ENCODE results near the gene SHROOM3. TPM values are rescaled to one million over a fixed set of nuclear protein-coding genes. Genes with fewer than 3 reads are reported as not detected.
"Not testable (repeated sequence)": the region's sequence is repeated elsewhere in the genome, so short reads cannot be mapped to it uniquely, and the experiment has no call there.

SHROOM3 gene
- total RNA-seq, result not detected

- H3K4me1 Mint-ChIP-seq (ENCODE audit: low read depth in 2 of 2), result no peaks in the 10 kb centered on the region
- peaks cover 21 to 28% of the 10 kb centered on the region in 2 donors for H3K27me3 Mint-ChIP-seq
- no peaks in the 10 kb centered on the region for H3K9me3 Mint-ChIP-seq
- DNase-seq (ENCODE audit: low spot score) (no peak), ATAC-seq (no peak)
- H3K4me3 Mint-ChIP-seq, result no peak within 1 kb of the TSS
- no peak within 1 kb of the TSS for H3K27ac Mint-ChIP-seq
- H3K36me3 Mint-ChIP-seq, result no peaks in the 10 kb centered on the region
These were observed at the start of gene SHROOM3 for GRCh38 chr4:76434901-76435527. Gene SHROOM3 (plus strand): TSS chr4:76435229. CDS start chr4:76436053, 824 bp downstream.

DNA sequence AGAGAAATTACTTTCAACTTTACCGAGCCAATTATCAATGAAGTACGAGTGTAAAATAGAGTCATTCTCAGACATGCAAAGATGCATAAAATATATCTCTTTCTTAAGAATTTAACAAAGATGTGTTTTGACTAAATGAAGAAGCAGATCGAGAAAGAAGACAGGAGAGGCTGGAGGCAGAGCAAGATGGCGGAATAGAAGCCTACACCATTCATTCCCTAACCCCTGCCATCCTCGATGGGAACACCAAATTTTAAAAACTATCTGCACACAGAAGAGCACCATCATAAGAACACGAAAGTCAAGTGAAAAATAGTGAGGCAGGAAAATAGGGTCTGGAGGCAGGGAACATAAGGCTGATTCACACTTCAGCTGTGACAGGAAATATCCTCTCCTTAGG is 49.1 kb upstream of the SHROOM3 start:
- H3K36me3 Mint-ChIP-seq, result peaks cover 24% of the 10 kb centered on the region
- H3K27me3 Mint-ChIP-seq, result peaks cover 29 to 43% of the 10 kb centered on the region in 2 donors
- H3K4me3 Mint-ChIP-seq, result no peak overlapping the region
- no peaks in the 10 kb centered on the region for H3K4me1 Mint-ChIP-seq (ENCODE audit: low read depth in 2 of 2)
- ATAC-seq (no peak), DNase-seq (ENCODE audit: low spot score) (no peak)
- no peak overlapping the region for H3K27ac Mint-ChIP-seq
- peaks cover 18% of the 10 kb centered on the region for H3K9me3 Mint-ChIP-seq

- Mint-ChIP-seq H3K27me3 (peaks cover 35 to 51% of the 10 kb centered on the region in 2 donors), H3K27ac (no peak overlapping the region), H3K4me3 (no peak overlapping the region), H3K4me1 (ENCODE audit: low read depth in 2 of 2) (no peaks in the 10 kb centered on the region), H3K36me3 (peaks cover 25% of the 10 kb centered on the region), H3K9me3 (peaks cover 18% of the 10 kb centered on the region)
- DNase-seq (ENCODE audit: low spot score) (no peak), ATAC-seq (no peak)
These were observed 48.3 kb upstream of the SHROOM3 start for GRCh38 chr4:76386566-76387305.

DNA sequence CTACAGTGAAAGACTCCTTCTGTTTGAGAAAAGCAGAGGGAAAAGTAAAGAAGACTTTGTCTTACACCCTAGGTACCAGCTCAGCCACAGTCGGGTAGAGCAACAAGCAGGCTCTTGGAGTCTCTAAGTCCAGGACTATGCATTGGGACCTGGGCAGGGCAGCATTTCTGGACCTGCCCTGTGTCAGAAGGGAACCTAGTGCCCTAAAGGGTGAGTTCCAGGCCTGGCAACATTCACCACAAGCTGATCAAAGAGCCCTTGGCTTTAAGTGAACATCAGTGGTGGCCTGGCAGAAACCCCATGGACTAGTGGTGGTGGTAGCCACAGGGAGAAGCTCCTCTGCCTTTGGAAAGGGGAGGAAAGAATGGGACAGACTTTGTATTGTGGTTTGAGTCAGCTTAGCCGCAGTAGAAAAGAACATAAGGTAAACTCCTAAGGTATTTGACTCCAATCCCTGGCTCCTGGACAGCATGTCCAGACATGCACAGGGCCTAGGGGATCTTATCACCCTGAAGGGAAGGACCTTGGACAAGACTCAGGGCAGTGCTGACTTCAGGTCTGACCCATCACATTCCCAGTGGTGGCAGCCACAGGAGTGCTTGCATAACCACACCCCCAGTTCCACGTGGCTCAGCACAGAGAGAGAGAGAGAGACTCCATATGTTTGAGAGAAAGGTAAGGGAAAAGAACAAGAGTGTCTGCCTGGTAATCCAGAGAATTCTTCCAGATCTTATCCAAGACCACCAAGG is 46.7 kb upstream of the SHROOM3 start:
- Mint-ChIP-seq H3K4me3 (no peak overlapping the region), H3K4me1 (ENCODE audit: low read depth in 2 of 2) (no peaks in the 10 kb centered on the region), H3K9me3 (peaks cover 21% of the 10 kb centered on the region), H3K36me3 (peaks cover 36% of the 10 kb centered on the region), H3K27ac (no peak overlapping the region), H3K27me3 (peaks cover 41 to 67% of the 10 kb centered on the region in 2 donors)
- DNase-seq (ENCODE audit: low spot score), result no peak
- no peak for ATAC-seq

DNA sequence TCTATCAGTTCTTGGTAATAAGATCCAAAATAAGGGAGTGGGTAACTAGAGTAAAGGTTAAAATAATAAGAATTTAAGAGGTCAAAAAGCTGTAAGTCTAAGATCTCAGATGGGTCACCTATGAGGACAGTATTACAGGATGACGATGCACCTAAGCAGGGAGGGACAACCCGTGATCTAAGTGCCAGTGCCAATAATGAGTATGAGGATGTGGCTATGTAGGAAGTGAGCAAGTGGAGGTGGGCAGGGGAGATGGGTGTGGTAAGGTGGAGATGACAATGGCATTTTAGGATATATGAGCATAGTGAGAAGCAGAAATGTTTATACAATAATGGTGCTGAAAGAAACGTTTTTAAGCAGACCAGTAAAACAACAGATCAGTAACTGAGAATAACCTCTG is 33.4 kb upstream of the SHROOM3 start:
- no peak for ATAC-seq
- Mint-ChIP-seq H3K27me3 (peaks cover 43 to 69% of the 10 kb centered on the region in 2 donors), H3K36me3 (peaks cover 6% of the 10 kb centered on the region), H3K27ac (no peak overlapping the region), H3K9me3 (no peaks in the 10 kb centered on the region), H3K4me1 (ENCODE audit: low read depth in 2 of 2) (no peaks in the 10 kb centered on the region), H3K4me3 (no peak overlapping the region)
- DNase-seq (ENCODE audit: low spot score), result no peak

GRCh38 chr4:76406081-76406480 is 28.9 kb upstream of the SHROOM3 start:
- no peak for ATAC-seq
- Mint-ChIP-seq H3K27me3 (peaks cover 40 to 47% of the 10 kb centered on the region in 2 donors), H3K9me3 (no peaks in the 10 kb centered on the region), H3K4me1 (ENCODE audit: low read depth in 2 of 2) (peaks cover 0 to 4% of the 10 kb centered on the region in 2 donors), H3K4me3 (no peak overlapping the region), H3K27ac (no peak overlapping the region), H3K36me3 (no peaks in the 10 kb centered on the region)
- DNase-seq (ENCODE audit: low spot score), result no peak

DNA sequence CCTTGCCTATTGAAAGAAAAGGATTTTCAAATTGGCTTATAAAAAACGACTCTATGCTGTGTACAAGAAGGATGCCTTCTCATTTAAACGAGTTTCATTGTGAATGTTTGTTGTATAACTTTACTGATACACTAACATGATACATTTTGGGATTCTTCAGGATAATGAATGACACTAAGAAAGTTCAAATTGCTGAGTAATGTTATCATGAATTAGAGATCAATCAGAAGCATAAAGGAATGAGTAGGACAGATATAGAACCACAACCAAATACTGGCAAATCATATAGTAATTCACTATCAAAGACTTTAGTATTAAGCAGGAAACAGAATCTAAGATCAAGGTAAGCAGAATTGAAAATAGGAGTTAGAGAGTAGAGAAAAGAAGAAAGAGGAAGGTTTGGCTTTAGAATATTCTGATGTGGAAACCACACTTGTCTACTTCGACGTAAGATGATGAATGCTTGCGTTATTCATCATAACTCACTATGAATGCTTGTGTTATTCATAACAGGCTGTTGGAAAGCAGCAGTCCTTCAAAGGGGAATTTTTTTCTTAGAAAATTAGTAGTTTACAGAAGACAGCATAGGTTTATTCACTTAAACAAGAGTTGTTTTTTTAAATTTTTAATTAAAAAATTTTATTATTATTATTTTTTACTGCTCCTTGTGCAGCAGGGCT is 27.4 kb upstream of the SHROOM3 start:
- no peaks in the 10 kb centered on the region for H3K36me3 Mint-ChIP-seq
- peaks cover 0 to 4% of the 10 kb centered on the region in 2 donors for H3K4me1 Mint-ChIP-seq (ENCODE audit: low read depth in 2 of 2)
- DNase-seq (ENCODE audit: low spot score), result no peak
- H3K9me3 Mint-ChIP-seq, result no peaks in the 10 kb centered on the region
- no peak overlapping the region for H3K4me3 Mint-ChIP-seq
- H3K27ac Mint-ChIP-seq, result no peak overlapping the region
- H3K27me3 Mint-ChIP-seq, result peaks cover 29 to 32% of the 10 kb centered on the region in 2 donors
- no peak for ATAC-seq

- ATAC-seq, result no peak
- Mint-ChIP-seq H3K4me3 (no peak overlapping the region), H3K9me3 (no peaks in the 10 kb centered on the region)
These were observed 24.4 kb upstream of the SHROOM3 start for GRCh38 chr4:76410636-76411035.

GRCh38 chr4:76420188-76420761 is 14.8 kb upstream of the SHROOM3 start:
- H3K36me3 Mint-ChIP-seq, result no peaks in the 10 kb centered on the region
- peak overlapping the region; percentile 33 for H3K4me3 Mint-ChIP-seq

More at GRCh38 chr4:76410636-76411035, 24.4 kb upstream of the SHROOM3 start:
- no peak for DNase-seq (ENCODE audit: low spot score)
- H3K4me1 Mint-ChIP-seq (ENCODE audit: low read depth in 2 of 2), result peaks cover 0 to 4% of the 10 kb centered on the region in 2 donors
- H3K36me3 Mint-ChIP-seq, result no peaks in the 10 kb centered on the region
- peaks cover 12 to 14% of the 10 kb centered on the region in 2 donors for H3K27me3 Mint-ChIP-seq
- H3K27ac Mint-ChIP-seq, result no peak overlapping the region

DNA sequence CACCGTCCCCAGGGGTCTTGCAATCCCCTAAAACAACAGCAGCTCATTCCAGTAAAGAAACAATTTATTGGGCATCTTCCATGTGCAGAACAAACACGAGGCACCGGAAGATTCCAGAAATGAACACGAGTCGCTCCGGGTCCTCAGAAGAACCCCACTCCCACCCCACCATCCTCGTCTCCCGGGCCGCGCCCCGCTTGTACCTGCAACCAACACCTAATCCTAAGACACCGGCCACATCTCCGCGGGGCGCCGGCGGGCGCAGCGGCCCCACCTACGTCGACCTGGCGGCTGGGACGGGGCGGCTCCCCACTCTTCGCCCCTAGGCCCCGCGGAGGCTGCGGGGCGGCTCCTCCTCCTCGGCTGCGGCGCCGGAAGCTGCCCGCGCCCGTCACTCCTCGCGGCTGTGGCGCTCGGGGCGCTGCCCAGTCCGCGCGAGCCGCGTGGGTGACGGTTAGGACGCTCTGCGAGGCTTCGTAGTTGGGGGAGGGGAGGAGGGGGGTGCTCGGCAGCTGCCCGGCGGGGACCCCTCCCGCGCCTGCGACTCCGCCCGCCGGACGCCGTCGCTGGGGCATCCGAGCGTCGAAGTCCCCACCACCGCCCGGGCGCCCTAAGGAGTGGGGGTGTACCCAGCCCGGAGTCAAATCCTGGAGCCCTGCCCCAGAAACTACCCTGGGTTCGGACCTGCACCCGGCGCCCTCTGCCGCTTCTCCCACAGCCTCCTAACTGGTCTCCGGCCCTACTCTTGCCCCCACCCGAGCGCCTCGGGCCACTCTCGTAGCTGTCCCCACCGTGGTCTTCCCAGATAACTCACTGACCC is 14.1 kb upstream of the SHROOM3 start, which contains the start of gene CCDC158:
Gene CCDC158 (minus strand): TSS at position 380 of the 820 bp plus-strand sequence. CDS start 17,934 bp downstream, outside the sequence.
- H3K9me3 Mint-ChIP-seq, result no peaks in the 10 kb centered on the region
- H3K4me1 Mint-ChIP-seq (ENCODE audit: low read depth in 2 of 2), result peaks cover 0 to 10% of the 10 kb centered on the region in 2 donors
- H3K27me3 Mint-ChIP-seq, result peaks cover 7 to 16% of the 10 kb centered on the region in 2 donors
- ATAC-seq (peak; percentile 80 to 85), DNase-seq (ENCODE audit: low spot score) (no peak)
- H3K36me3 Mint-ChIP-seq, result no peaks in the 10 kb centered on the region
- H3K27ac Mint-ChIP-seq, result no peak within 1 kb of the TSS
- H3K4me3 Mint-ChIP-seq, result peak within 1 kb of the TSS; percentile 55

More at GRCh38 chr4:76420188-76420761, 14.8 kb upstream of the SHROOM3 start:
- Mint-ChIP-seq H3K27ac (no peak overlapping the region), H3K27me3 (peaks cover under 1 to 17% of the 10 kb centered on the region in 2 donors), H3K9me3 (no peaks in the 10 kb centered on the region), H3K4me1 (ENCODE audit: low read depth in 2 of 2) (peaks cover 0 to 10% of the 10 kb centered on the region in 2 donors)
- ATAC-seq (no peak), DNase-seq (ENCODE audit: low spot score) (no peak)

GRCh38 chr4:76423159-76423558 is 11.9 kb upstream of the SHROOM3 start:
- not testable (repeated sequence) for H3K9me3 Mint-ChIP-seq; DNase-seq (ENCODE audit: low spot score); H3K4me1 Mint-ChIP-seq (ENCODE audit: low read depth in 2 of 2); H3K27ac Mint-ChIP-seq; ATAC-seq; H3K36me3 Mint-ChIP-seq; H3K4me3 Mint-ChIP-seq
- H3K27me3 Mint-ChIP-seq, result peaks cover 12 to 14% of the 10 kb centered on the region in 2 donors

GRCh38 chr4:76426272-76426671 is 8.8 kb upstream of the SHROOM3 start:
- Mint-ChIP-seq H3K9me3 (no peaks in the 10 kb centered on the region), H3K27ac (no peak overlapping the region), H3K36me3 (no peaks in the 10 kb centered on the region), H3K27me3 (peaks cover 5 to 12% of the 10 kb centered on the region in 2 donors), H3K4me1 (ENCODE audit: low read depth in 2 of 2) (peaks cover 0 to 3% of the 10 kb centered on the region in 2 donors), H3K4me3 (no peak overlapping the region)
- ATAC-seq (no peak), DNase-seq (ENCODE audit: low spot score) (no peak)
